Lung (tissue), 16 donors: Measurements from ENCODE around the gene ADH7. TPM values are rescaled to one million over a fixed set of nuclear protein-coding genes. Genes with fewer than 3 reads are reported as not detected.

ENCODE experiments used
- ATAC-seq: fragments of 200-7000 bp; cut with Tn5 transposase; one replicate; pipeline ENCODE4 v1.9.1; 2020; ENCODE audit warnings: moderate number of reproducible peaks; ENCODE audit not compliant: insufficient read depth, low FRiP score
- DNase-seq, 3 donors: peaks; one replicate each; pipeline ENCODE4 v3.0.0-alpha.2; 2013 to 2017
- H3K27ac ChIP-seq, 2 donors: one replicate each; pipeline ENCODE4 v1.5.1; 2013; ENCODE audit warnings: mild to moderate bottlenecking in 2 of 2, moderate library complexity in 2 of 2, control low read depth in 1 of 2, inconsistent platforms in 1 of 2, low read depth in 1 of 2, low read length in 1 of 2
- H3K27me3 ChIP-seq, 3 donors: one replicate each; pipeline ENCODE4 v1.5.1; 2013; ENCODE audit warnings: low read length in 2 of 3; ENCODE audit not compliant: control insufficient read depth in 3 of 3, insufficient read depth in 3 of 3
- H3K36me3 ChIP-seq, 4 donors: one replicate each; pipeline ENCODE4 v1.5.1; 2013; ENCODE audit warnings: low read length in 4 of 4, mild to moderate bottlenecking in 1 of 4, moderate library complexity in 1 of 4; ENCODE audit not compliant: control insufficient read depth in 4 of 4, insufficient read depth in 4 of 4
- H3K4me1 ChIP-seq, 5 donors: one replicate each; pipeline ENCODE4 v1.5.1; 2013; ENCODE audit warnings: low read length in 5 of 5, mild to moderate bottlenecking in 2 of 5, moderate library complexity in 1 of 5; ENCODE audit not compliant: control insufficient read depth in 5 of 5, insufficient read depth in 5 of 5
- H3K4me3 ChIP-seq: one replicate; pipeline ENCODE4 v1.5.1; 2013; ENCODE audit warnings: mild to moderate bottlenecking, control low read depth, moderate library complexity
- H3K9ac ChIP-seq, 2 donors: one replicate each; pipeline ENCODE4 v1.5.1; 2013; ENCODE audit warnings: low read length in 2 of 2, control low read depth in 1 of 2; ENCODE audit not compliant: insufficient read depth in 1 of 2
- H3K9me3 ChIP-seq, 4 donors: one replicate each; pipeline ENCODE4 v1.5.1; 2013; ENCODE audit warnings: low read length in 3 of 4, mild to moderate bottlenecking in 1 of 4, moderate library complexity in 1 of 4; ENCODE audit not compliant: control insufficient read depth in 4 of 4, insufficient read depth in 3 of 4
- WGBS, 2 donors: extraction: QIAGEN DNeasy Blood & Tissue Kit; methylation state at CpG; one replicate each; pipeline ENCODE4 v1.1.7; 2013; 5-methylcytosine and 5-hydroxymethylcytosine counted together
- long read RNA-seq, 5 donors: transcript quantifications; one replicate each; lab custom pipeline, GENCODE V29; 2026
- polyA plus RNA-seq, 2 donors: library from polyadenylated mRNA; stranded (reverse); fragments of 200-250 nt; gene quantifications; one replicate each; pipeline ENCODE4 v1.2.1, GENCODE V29; 2013
- total RNA-seq, 2 donors: library from RNA; depleted of rRNA in 1 of 2; stranded (reverse); fragments of >200 nt in 1 of 2; gene quantifications; one replicate each; pipeline ENCODE4 v1.2.1, GENCODE V29; 2014 to 2021
- TF ChIP-seq, protein P1 (sequence below): IDR thresholded peaks from 2 replicates; pipeline ENCODE4 v1.5.1; 2012; ENCODE audit warnings: mild to moderate bottlenecking; ENCODE audit errors: control extremely low read depth, extremely low read depth
- donor health status: control.
- donor health status: control.
- donor health status: Bipolar disorder and iron deficiency.
- donor health status: healthy.
- donor health status: DM: yes; HTN: yes; CAD: no.

ADH7 gene
- total RNA-seq: 1 to 10 TPM in 1 of 2 donors, under 1 TPM in 1; 0.71 to 5.4 TPM
- 1 to 10 TPM; 1.9 to 3.9 TPM for polyA plus RNA-seq
- long read RNA-seq, donor 1: 0 reads
- long read RNA-seq, donor 2: 0 reads
- long read RNA-seq, donor 3: 0 reads
- long read RNA-seq, donor 4: 0 reads
- long read RNA-seq, donor 5: 0 reads

DNA sequence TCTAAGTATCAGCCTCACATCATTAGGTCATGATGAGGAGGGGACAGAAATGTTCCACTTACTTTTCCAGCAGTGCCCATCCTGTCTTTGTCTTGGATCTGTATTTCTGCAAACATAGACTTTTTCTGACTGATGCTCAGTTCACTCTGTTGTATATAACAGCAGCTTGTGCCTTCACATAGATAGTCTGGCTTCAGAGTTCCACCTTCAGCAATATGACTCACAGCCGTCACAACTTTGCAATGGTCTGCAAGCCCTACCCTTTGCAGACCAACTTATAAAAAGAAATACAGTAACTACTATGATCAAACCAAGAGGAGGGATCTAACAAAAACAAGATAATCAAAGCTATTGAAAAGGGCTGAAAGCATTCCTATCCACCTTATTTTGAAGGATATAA is at the start of gene ADH7:
ADH7 (minus strand) TSS at position 189 of the 400 bp plus-strand sequence; CDS start at position 80, 109 bp downstream.
- Histone ChIP-seq H3K36me3 (no peaks in the 10 kb centered on the region), H3K27me3 (no peaks in the 10 kb centered on the region), H3K9me3 (no peaks in the 10 kb centered on the region), H3K4me1 (no peaks in the 10 kb centered on the region), H3K4me3 (no peak within 1 kb of the TSS), H3K9ac (no peak within 1 kb of the TSS), H3K27ac (no peak within 1 kb of the TSS)
- ATAC-seq: no peak
- 88 to 90% methylated on average over 1 of the region's 1 CpG for WGBS, 2 donors
- TF ChIP-seq, protein P1, sequence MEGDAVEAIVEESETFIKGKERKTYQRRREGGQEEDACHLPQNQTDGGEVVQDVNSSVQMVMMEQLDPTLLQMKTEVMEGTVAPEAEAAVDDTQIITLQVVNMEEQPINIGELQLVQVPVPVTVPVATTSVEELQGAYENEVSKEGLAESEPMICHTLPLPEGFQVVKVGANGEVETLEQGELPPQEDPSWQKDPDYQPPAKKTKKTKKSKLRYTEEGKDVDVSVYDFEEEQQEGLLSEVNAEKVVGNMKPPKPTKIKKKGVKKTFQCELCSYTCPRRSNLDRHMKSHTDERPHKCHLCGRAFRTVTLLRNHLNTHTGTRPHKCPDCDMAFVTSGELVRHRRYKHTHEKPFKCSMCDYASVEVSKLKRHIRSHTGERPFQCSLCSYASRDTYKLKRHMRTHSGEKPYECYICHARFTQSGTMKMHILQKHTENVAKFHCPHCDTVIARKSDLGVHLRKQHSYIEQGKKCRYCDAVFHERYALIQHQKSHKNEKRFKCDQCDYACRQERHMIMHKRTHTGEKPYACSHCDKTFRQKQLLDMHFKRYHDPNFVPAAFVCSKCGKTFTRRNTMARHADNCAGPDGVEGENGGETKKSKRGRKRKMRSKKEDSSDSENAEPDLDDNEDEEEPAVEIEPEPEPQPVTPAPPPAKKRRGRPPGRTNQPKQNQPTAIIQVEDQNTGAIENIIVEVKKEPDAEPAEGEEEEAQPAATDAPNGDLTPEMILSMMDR: no peak
- no peak for DNase-seq

DNA sequence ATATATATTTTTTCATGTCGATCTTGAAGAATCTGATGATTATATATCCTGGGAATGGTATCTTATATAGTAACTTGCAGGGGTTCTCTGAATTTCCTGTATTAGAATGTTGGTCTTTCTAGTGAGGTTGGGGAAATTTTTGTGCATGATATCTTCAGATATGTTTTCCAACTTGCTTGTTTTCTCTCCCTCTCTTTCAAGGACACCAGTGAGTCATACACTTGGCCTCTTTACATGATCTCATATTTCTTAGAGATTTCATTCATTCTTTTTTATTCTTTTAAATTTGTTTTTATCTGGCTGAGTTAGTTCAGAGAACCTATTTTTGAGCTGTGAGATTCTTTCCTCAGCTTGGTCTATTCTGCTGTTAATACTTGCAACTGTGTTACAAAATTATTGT is 48.5 kb upstream of the ADH7 start:
- TF ChIP-seq, protein P1: no peak
- H3K27ac ChIP-seq: no peak overlapping the region
- H3K27me3 ChIP-seq: no peaks in the 10 kb centered on the region
- H3K4me1 ChIP-seq: no peaks in the 10 kb centered on the region
- H3K4me3 ChIP-seq: no peak overlapping the region
- H3K9me3 ChIP-seq: peaks cover 0 to 24% (median 3%) of the 10 kb centered on the region in 4 donors
- 87 to 96% methylated on average over 1 of the region's 1 CpG for WGBS, 2 donors
- H3K9ac ChIP-seq: no peak overlapping the region
- DNase-seq (no peak), ATAC-seq (no peak)
- H3K36me3 ChIP-seq: no peaks in the 10 kb centered on the region

DNA sequence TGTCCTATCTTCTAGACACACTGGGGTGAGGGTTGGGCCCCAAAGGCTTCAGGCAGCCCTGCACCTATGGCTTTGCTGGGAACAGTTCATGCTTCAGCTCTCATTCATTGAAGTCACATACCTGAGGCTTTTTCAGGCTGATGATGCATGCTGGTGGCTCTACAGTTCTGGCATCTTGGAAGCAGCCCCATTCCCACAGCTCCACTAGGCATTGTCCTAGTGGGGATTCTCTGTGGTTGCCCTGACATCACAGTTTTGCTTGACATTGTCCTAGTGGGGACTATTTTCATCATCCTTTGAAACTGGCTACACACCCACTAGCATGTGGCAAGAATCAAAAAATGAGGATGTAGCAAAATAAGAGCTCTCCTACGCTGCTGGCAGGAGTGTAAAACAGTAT is 38.0 kb upstream of the ADH7 start:
- Histone ChIP-seq H3K27ac (no peak overlapping the region), H3K36me3 (no peaks in the 10 kb centered on the region), H3K4me3 (no peak overlapping the region), H3K9me3 (no peaks in the 10 kb centered on the region), H3K27me3 (no peaks in the 10 kb centered on the region), H3K9ac (no peak overlapping the region), H3K4me1 (no peaks in the 10 kb centered on the region)
- TF ChIP-seq, protein P1: no peak
- DNase-seq (no peak), ATAC-seq (no peak)
- WGBS, 2 donors: 88 to 97% methylated on average over 1 of the region's 1 CpG

DNA sequence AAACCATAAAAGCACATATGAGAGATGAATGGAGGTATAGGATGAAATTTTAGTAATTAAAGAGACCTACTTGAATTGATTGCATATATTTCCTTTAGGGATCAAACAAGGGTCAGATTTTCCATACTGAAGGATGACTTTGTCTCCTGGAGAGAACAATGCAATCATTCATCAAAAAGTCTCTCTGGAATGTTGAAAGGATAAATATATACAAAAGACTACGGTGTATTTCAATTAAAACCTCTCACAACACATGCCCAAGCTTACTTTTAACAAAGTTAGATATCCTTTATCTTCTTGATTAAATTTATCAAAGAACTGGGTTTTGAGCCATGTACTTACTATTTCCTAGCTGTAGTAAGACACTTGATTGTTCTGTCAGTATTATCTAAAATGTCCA is 36.8 kb upstream of the ADH7 start:
- H3K9ac ChIP-seq: no peak overlapping the region
- no peaks in the 10 kb centered on the region for H3K4me1 ChIP-seq
- no peaks in the 10 kb centered on the region for H3K9me3 ChIP-seq
- H3K4me3 ChIP-seq: no peak overlapping the region
- H3K27me3 ChIP-seq: no peaks in the 10 kb centered on the region
- no peak for DNase-seq
- H3K27ac ChIP-seq: no peak overlapping the region
- WGBS, 2 donors: 21 to 50% methylated on average over 1 of the region's 1 CpG
- no peak for ATAC-seq
- no peaks in the 10 kb centered on the region for H3K36me3 ChIP-seq
- TF ChIP-seq, protein P1: no peak
